ENCODE results near the gene ITCH.
A peak's percentile ranks its signal among the peaks of the same experiment; 100 is the strongest.
"Not testable (repeated sequence)": the region's sequence is repeated elsewhere in the genome, so short reads cannot be mapped to it uniquely, and the experiment has no call there.

The ITCH gene

GRCh38 chr20:34514897-34515483 is 151.9 kb downstream of the ITCH start:
- no peak for DNase-seq

GRCh38 chr20:34515484-34516246 is 152.6 kb downstream of the ITCH start:
- peak; percentile 72 for DNase-seq

- peak; percentile 92 for DNase-seq
These were observed 153.4 kb downstream of the ITCH start, which contains the start of gene DYNLRB1 for GRCh38 chr20:34516247-34517113. TSS of gene DYNLRB1 (plus strand) at chr20:34516422. CDS start at chr20:34516459, 37 bp downstream.

- no peak for DNase-seq
These were observed 154.0 kb downstream of the ITCH start for GRCh38 chr20:34517114-34517505.

GRCh38 chr20:34518863-34519262 is 155.8 kb downstream of the ITCH start:
- DNase-seq: not testable (repeated sequence)

- DNase-seq: not testable (repeated sequence)
These were observed 156.8 kb downstream of the ITCH start for GRCh38 chr20:34519841-34520240.

GRCh38 chr20:34522969-34523871 is 160.1 kb downstream of the ITCH start:
- no peak for DNase-seq

GRCh38 chr20:34524426-34524825 is 161.4 kb downstream of the ITCH start:
- no peak for DNase-seq

GRCh38 chr20:34525342-34525708 is 162.3 kb downstream of the ITCH start:
- DNase-seq: no peak

GRCh38 chr20:34525709-34526416 is 162.8 kb downstream of the ITCH start:
- peak; percentile 99 for DNase-seq

GRCh38 chr20:34526466-34526865 is 163.4 kb downstream of the ITCH start:
- no peak for DNase-seq

- no peak for DNase-seq
These were observed 163.9 kb downstream of the ITCH start for GRCh38 chr20:34527016-34527415.

GRCh38 chr20:34528921-34529297 is 165.8 kb downstream of the ITCH start:
- no peak for DNase-seq

GRCh38 chr20:34529742-34530141 is 166.7 kb downstream of the ITCH start:
- DNase-seq: no peak

- no peak for DNase-seq
These were observed 167.3 kb downstream of the ITCH start for GRCh38 chr20:34530342-34530741.

- no peak for DNase-seq
These were observed 168.7 kb downstream of the ITCH start for GRCh38 chr20:34531608-34532265.

GRCh38 chr20:34532320-34532719 is 169.2 kb downstream of the ITCH start:
- no peak for DNase-seq

- no peak for DNase-seq
These were observed 169.7 kb downstream of the ITCH start for GRCh38 chr20:34532756-34533155.

- DNase-seq: no peak
These were observed 171.5 kb downstream of the ITCH start for GRCh38 chr20:34534391-34535165.

GRCh38 chr20:34535301-34535840 is 172.3 kb downstream of the ITCH start:
- no peak for DNase-seq
